Endothelial cell (in vitro differentiated cells): ENCODE data around the gene ZC3HAV1L. TPM values are rescaled to one million over a fixed set of nuclear protein-coding genes. Genes with fewer than 3 reads are reported as not detected.

Experiments
- DNase-seq: peaks from one replicate; pipeline ENCODE4 v3.0.0; 2021; ENCODE audit warnings: low spot score
- H3K27ac Mint-ChIP-seq: one replicate; pipeline ENCODE4 v1.8.0; 2021; ENCODE audit warnings: mixed read lengths, inconsistent platforms; ENCODE audit not compliant: unreplicated experiment
- H3K27me3 Mint-ChIP-seq: one replicate; pipeline ENCODE4 v1.8.0; 2021; ENCODE audit warnings: mild to moderate bottlenecking, moderate library complexity, mixed read lengths, inconsistent platforms; ENCODE audit not compliant: unreplicated experiment
- H3K36me3 Mint-ChIP-seq: one replicate; pipeline ENCODE4 v1.8.0; 2021; ENCODE audit warnings: mild to moderate bottlenecking, low read depth, mixed read lengths, inconsistent platforms; ENCODE audit not compliant: unreplicated experiment
- H3K4me1 Mint-ChIP-seq: one replicate; pipeline ENCODE4 v1.8.0; 2021; ENCODE audit warnings: mild to moderate bottlenecking, mixed read lengths, inconsistent platforms; ENCODE audit not compliant: unreplicated experiment
- H3K4me3 Mint-ChIP-seq: one replicate; pipeline ENCODE4 v1.8.0; 2021; ENCODE audit warnings: mild to moderate bottlenecking, mixed read lengths, inconsistent platforms; ENCODE audit not compliant: unreplicated experiment
- H3K9me3 Mint-ChIP-seq: one replicate; pipeline ENCODE4 v1.8.0; 2021; ENCODE audit warnings: mixed read lengths, inconsistent platforms; ENCODE audit not compliant: unreplicated experiment
- total RNA-seq: library from RNA; stranded (reverse); fragmentation: NEBNext Ultra II Directional; extraction: Animal tissue kit (Norgen Biotek cat#: 25700); gene quantifications from one replicate; pipeline ENCODE4 v1.2.1, GENCODE V29; 2021; ENCODE audit not compliant: unreplicated experiment
- TF ChIP-seq, protein P1 (sequence below): fragments of 200-600 bp; sonication (generic); IDR thresholded peaks from one replicate; pipeline ENCODE4 v1.5.0; 2021; ENCODE audit warnings: antibody characterized with exemption; ENCODE audit not compliant: unreplicated experiment

ZC3HAV1L gene
- total RNA-seq, 1 donor from 2014 or later: 12.4 TPM

DNA sequence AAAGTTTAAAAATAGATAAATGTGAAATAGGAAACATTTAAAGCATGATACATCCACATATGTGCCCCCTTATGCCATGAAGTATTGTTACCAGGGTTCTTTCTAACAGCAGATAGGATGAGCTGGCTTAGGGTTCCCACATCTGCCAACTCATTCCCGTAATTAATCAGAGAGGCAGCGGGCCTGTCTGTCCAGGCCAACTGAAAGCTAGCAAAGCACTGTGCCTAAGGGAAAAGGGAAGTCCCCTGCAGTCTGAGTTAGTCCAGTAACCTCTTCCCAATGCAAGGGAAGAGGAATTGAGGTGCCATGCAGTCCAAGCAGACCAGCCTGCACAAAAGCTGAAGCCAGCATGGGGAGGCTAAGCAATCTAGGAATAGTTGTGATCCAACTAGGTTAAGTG lies 18.3 kb upstream of the ZC3HAV1L start:
- no peaks in the 10 kb centered on the region for H3K27me3 Mint-ChIP-seq
- H3K9me3 Mint-ChIP-seq: no peaks in the 10 kb centered on the region
- H3K4me3 Mint-ChIP-seq: no peak overlapping the region
- peaks cover 2% of the 10 kb centered on the region for H3K4me1 Mint-ChIP-seq
- TF ChIP-seq, protein P1, sequence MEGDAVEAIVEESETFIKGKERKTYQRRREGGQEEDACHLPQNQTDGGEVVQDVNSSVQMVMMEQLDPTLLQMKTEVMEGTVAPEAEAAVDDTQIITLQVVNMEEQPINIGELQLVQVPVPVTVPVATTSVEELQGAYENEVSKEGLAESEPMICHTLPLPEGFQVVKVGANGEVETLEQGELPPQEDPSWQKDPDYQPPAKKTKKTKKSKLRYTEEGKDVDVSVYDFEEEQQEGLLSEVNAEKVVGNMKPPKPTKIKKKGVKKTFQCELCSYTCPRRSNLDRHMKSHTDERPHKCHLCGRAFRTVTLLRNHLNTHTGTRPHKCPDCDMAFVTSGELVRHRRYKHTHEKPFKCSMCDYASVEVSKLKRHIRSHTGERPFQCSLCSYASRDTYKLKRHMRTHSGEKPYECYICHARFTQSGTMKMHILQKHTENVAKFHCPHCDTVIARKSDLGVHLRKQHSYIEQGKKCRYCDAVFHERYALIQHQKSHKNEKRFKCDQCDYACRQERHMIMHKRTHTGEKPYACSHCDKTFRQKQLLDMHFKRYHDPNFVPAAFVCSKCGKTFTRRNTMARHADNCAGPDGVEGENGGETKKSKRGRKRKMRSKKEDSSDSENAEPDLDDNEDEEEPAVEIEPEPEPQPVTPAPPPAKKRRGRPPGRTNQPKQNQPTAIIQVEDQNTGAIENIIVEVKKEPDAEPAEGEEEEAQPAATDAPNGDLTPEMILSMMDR: no peak
- no peak overlapping the region for H3K27ac Mint-ChIP-seq
- peaks cover 21% of the 10 kb centered on the region for H3K36me3 Mint-ChIP-seq
- no peak for DNase-seq

DNA sequence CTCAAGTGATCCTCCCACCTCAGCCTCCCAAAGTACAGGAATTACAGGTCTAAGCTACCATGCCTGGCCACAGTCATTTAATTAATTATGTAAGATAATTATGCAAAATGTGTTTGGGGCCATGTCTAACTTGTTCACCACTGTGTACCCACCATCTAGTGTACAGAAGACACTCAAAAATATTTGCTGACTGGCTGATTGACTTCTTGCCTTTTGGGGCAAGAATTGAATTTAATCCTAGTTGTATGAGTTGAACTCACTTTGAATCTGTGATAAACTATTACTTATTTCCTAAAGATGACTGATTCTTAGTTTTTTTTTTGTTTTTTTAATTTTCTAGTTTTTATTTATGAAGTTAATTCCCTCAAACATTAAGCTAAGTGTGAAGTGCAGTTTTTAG lies 15.8 kb upstream of the ZC3HAV1L start:
- no peaks in the 10 kb centered on the region for H3K9me3 Mint-ChIP-seq
- no peaks in the 10 kb centered on the region for H3K4me1 Mint-ChIP-seq
- peaks cover 25% of the 10 kb centered on the region for H3K36me3 Mint-ChIP-seq
- no peak overlapping the region for H3K4me3 Mint-ChIP-seq
- H3K27ac Mint-ChIP-seq: no peak overlapping the region
- peaks cover under 1% of the 10 kb centered on the region for H3K27me3 Mint-ChIP-seq
- TF ChIP-seq, protein P1: no peak
- no peak for DNase-seq

DNA sequence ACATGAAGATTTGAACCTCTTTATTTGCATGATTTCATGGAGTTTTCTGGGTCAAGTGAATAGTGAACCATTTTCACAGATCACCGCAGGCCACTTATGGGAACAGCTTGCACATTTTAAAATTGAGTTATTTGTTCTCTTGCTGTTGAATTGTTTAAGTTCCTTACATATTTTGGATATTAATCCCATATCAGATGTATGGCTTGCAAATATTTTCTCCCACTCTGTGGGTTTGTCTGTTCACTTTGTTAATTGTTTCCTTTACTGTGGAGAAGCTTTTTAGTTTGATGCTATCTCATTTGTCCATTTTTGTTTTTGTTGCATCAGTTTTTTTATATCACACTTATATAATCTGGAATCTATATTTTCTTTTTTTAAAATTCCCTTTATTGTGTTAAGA lies 14.1 kb upstream of the ZC3HAV1L start:
- Mint-ChIP-seq H3K36me3 (peaks cover 26% of the 10 kb centered on the region), H3K27ac (no peak overlapping the region), H3K9me3 (no peaks in the 10 kb centered on the region), H3K27me3 (peaks cover 1% of the 10 kb centered on the region), H3K4me3 (no peak overlapping the region), H3K4me1 (no peaks in the 10 kb centered on the region)
- TF ChIP-seq, protein P1: no peak
- no peak for DNase-seq

DNA sequence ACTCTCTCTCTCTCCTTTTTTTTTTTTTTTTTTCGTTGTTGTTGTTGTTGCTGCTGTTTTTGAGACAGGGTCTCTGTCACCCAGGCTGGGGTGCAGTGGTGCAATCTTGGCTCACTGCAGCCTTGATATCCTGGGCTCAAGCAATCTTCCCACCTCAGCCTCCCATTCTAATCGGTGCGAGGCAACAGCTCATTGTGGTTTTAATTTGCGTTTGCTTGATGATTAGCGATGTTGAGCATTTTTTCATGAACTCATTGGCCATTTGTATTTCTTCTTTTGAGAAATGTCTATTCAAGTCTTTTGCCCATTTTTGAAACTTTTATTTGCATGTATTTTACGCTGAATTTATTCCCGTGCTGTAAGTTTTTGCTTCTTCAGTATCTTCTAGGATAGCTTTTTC lies 13.3 kb upstream of the ZC3HAV1L start:
- Mint-ChIP-seq H3K4me1 (peaks cover 7% of the 10 kb centered on the region), H3K27ac (no peak overlapping the region), H3K4me3 (no peak overlapping the region), H3K36me3 (peaks cover 22% of the 10 kb centered on the region), H3K9me3 (no peaks in the 10 kb centered on the region), H3K27me3 (peaks cover 1% of the 10 kb centered on the region)
- no peak for DNase-seq
- TF ChIP-seq, protein P1: no peak

DNA sequence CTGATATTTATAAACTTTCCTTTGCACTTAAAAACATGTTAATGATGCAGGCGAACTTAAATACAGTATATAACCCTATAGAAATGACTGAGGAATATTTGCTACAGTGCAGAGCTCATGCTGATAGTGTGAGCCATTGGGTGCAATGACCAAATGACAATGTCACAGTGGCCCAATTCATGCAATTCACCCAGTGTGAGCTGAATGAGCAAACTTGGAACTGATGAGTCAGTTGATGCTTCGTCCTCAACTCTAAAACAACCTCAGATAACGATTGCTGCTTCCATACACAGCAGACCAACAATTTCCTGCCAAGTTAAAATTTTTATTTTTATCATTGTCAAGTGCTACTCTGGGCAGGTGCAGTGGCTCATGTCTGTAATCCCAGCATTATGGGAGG lies 12.1 kb upstream of the ZC3HAV1L start:
- TF ChIP-seq, protein P1: no peak
- H3K9me3 Mint-ChIP-seq: no peaks in the 10 kb centered on the region
- no peak overlapping the region for H3K4me3 Mint-ChIP-seq
- H3K27me3 Mint-ChIP-seq: peaks cover 4% of the 10 kb centered on the region
- peaks cover 15% of the 10 kb centered on the region for H3K36me3 Mint-ChIP-seq
- H3K4me1 Mint-ChIP-seq: peaks cover 8% of the 10 kb centered on the region
- no peak overlapping the region for H3K27ac Mint-ChIP-seq
- no peak for DNase-seq
